Neural cell (in vitro differentiated cells): Measurements from ENCODE around the gene ANKS1B. TPM values are rescaled to one million over a fixed set of nuclear protein-coding genes. Genes with fewer than 3 reads are reported as not detected.

ENCODE experiments used
- H2AFZ ChIP-seq: fragments of 200-600, 300-800 bp; sonication (generic), shearing (Covaris generic); 2 replicates; pipeline ENCODE4 v1.6.0; 2014; ENCODE audit warnings: low read depth, mild to moderate bottlenecking, antibody characterized with exemption, low read length, moderate library complexity
- H3F3A ChIP-seq: fragments of 200-600 bp; shearing (Covaris generic); 2 replicates; pipeline ENCODE4 v1.6.1; 2016; ENCODE audit warnings: mild to moderate bottlenecking, moderate library complexity, mixed read lengths, antibody characterized with exemption, low read length; ENCODE audit not compliant: insufficient read depth, poor library complexity, severe bottlenecking
- H3K27ac ChIP-seq: fragments of 200-600, 300-800 bp; sonication (generic), shearing (Covaris generic); 2 replicates; pipeline ENCODE4 v1.5.1; 2014; ENCODE audit warnings: mild to moderate bottlenecking, low read length, moderate library complexity
- H3K27me3 ChIP-seq: fragments of 300-800, 200-600 bp; sonication (generic), shearing (Covaris generic); 2 replicates; pipeline ENCODE4 v1.6.0; 2014; ENCODE audit warnings: mild to moderate bottlenecking, low read depth, low read length, moderate library complexity; ENCODE audit not compliant: insufficient read depth
- H3K36me3 ChIP-seq: fragments of 300-800, 200-600 bp; sonication (generic), shearing (Covaris generic); 2 replicates; pipeline ENCODE4 v1.5.1; 2014; ENCODE audit warnings: mild to moderate bottlenecking, antibody characterized with exemption, low read length, moderate library complexity; ENCODE audit not compliant: insufficient read depth
- H3K4me2 ChIP-seq: fragments of 300-800, 200-600 bp; sonication (generic), shearing (Covaris generic); 2 replicates; pipeline ENCODE4 v1.6.0; 2014; ENCODE audit warnings: mild to moderate bottlenecking, low read length
- H3K4me3 ChIP-seq: fragments of 300-800, 200-600 bp; sonication (generic), shearing (Covaris generic); 2 replicates; pipeline ENCODE4 v1.5.1; 2014; ENCODE audit warnings: mild to moderate bottlenecking, low read length, moderate library complexity
- H3K79me2 ChIP-seq: fragments of 200-600 bp; shearing (Covaris generic); replicated peaks from 2 replicates; pipeline ENCODE4 v1.6.0; 2014; ENCODE audit warnings: mild to moderate bottlenecking, low read length, moderate library complexity; ENCODE audit not compliant: insufficient read depth
- H3K9ac ChIP-seq: fragments of 300-800, 200-600 bp; sonication (generic), shearing (Covaris generic); 2 replicates; pipeline ENCODE4 v1.6.1; 2016; ENCODE audit warnings: mild to moderate bottlenecking, low read length, mixed read lengths
- H3K9me2 ChIP-seq: fragments of 200-600 bp; shearing (Covaris generic); 2 replicates; pipeline ENCODE4 v1.6.1; 2016; ENCODE audit warnings: mild to moderate bottlenecking, low read length, mixed read lengths; ENCODE audit not compliant: insufficient read depth
- H3K9me3 ChIP-seq: fragments of 200-600, 300-800 bp; sonication (generic), shearing (Covaris generic); 2 replicates; pipeline ENCODE4 v1.6.1; 2016; ENCODE audit warnings: mild to moderate bottlenecking, mixed run types, low read length, moderate library complexity, mixed read lengths
- H4K20me1 ChIP-seq: fragments of 200-600 bp; shearing (Covaris generic); 2 replicates; pipeline ENCODE4 v1.6.1; 2016; ENCODE audit warnings: mild to moderate bottlenecking, mixed run types; ENCODE audit not compliant: insufficient read depth
- EP300 ChIP-seq: fragments of 450-650 bp; conservative IDR thresholded peaks from 2 replicates; pipeline ENCODE4 v1.6.1; 2014; ENCODE audit warnings: antibody characterized with exemption, mild to moderate bottlenecking, moderate library complexity; ENCODE audit not compliant: poor library complexity, severe bottlenecking
- EZH2 ChIP-seq: fragments of 200-600, 300-800 bp; shearing (Covaris generic), sonication (generic); IDR thresholded peaks from 2 replicates; pipeline ENCODE4 v1.6.1; 2014; ENCODE audit warnings: antibody characterized with exemption, low read length, borderline replicate concordance, mild to moderate bottlenecking; ENCODE audit not compliant: insufficient read depth, poor library complexity, severe bottlenecking
- MXI1 ChIP-seq: fragments of 450-650 bp; conservative IDR thresholded peaks from 2 replicates; pipeline ENCODE4 v1.6.1; 2014; ENCODE audit warnings: antibody characterized with exemption, mild to moderate bottlenecking; ENCODE audit not compliant: poor library complexity, severe bottlenecking
- POLR2AphosphoS5 ChIP-seq: IDR thresholded peaks from 2 replicates; pipeline ENCODE4 v1.6.1; 2012
- RAD21 ChIP-seq: fragments of 450-650 bp; conservative IDR thresholded peaks from 2 replicates; pipeline ENCODE4 v1.6.1; 2014; ENCODE audit warnings: antibody characterized with exemption, mild to moderate bottlenecking, moderate library complexity
- SMC3 ChIP-seq: fragments of 450-650 bp; conservative IDR thresholded peaks from 2 replicates; pipeline ENCODE4 v1.6.1; 2014; ENCODE audit warnings: antibody characterized with exemption, mild to moderate bottlenecking, moderate library complexity; ENCODE audit not compliant: poor library complexity
- TAF1 ChIP-seq: IDR thresholded peaks from 2 replicates; pipeline ENCODE4 v1.6.1; 2012; ENCODE audit warnings: low read depth
- polyA plus RNA-seq: library from polyadenylated mRNA; depleted of rRNA; stranded (reverse); fragments of >200 nt; gene quantifications from 2 replicates; pipeline ENCODE4 v1.2.3, GENCODE V29; 2014
- TF ChIP-seq, protein P1 (sequence below): IDR thresholded peaks from 2 replicates; pipeline ENCODE4 v1.6.1; 2012; ENCODE audit warnings: borderline replicate concordance
- TF ChIP-seq, protein P2 (sequence below): fragments of 450-650 bp; IDR thresholded peaks from 2 replicates; pipeline ENCODE4 v1.5.1; 2014; ENCODE audit warnings: antibody characterized with exemption, mild to moderate bottlenecking, moderate library complexity; ENCODE audit not compliant: poor library complexity, severe bottlenecking

The ANKS1B gene
- polyA plus RNA-seq, 1 donor from 2014 or later = 65.6 TPM

DNA sequence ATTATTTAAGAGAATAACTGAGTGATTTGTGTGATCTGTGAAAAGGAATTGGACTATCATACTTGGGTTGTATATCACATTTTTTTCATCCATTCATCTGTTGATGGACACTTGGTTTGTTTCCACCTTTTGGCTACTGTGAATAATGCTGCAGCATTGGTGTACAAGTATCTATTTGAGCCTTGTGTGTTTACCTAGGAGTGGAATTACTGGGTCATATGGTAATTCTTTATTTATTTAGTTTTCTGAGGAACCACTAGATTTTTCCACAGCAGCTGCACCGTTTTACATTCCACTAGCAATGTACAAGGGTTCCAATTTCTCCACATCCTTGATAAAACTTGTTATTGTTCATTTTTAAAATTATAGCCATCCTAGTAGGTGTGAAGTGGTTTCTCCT, 1283.6 kb downstream of the ANKS1B start:
- H3K9ac ChIP-seq = no peak overlapping the region
- H3K9me3 ChIP-seq = no peaks in the 10 kb centered on the region
- no peaks in the 10 kb centered on the region for H3K36me3 ChIP-seq
- no peaks in the 10 kb centered on the region for H3F3A ChIP-seq
- H3K27me3 ChIP-seq = no peaks in the 10 kb centered on the region
- no peaks in the 10 kb centered on the region for H4K20me1 ChIP-seq
- no peaks in the 10 kb centered on the region for H3K9me2 ChIP-seq
- H3K27ac ChIP-seq = no peak overlapping the region
- H2AFZ ChIP-seq = no peak overlapping the region
- no peak overlapping the region for H3K4me2 ChIP-seq
- H3K4me3 ChIP-seq = no peak overlapping the region
- TF ChIP-seq EZH2 (no peak), MXI1 (no peak), EP300 (no peak)
- no peaks in the 10 kb centered on the region for H3K79me2 ChIP-seq

DNA sequence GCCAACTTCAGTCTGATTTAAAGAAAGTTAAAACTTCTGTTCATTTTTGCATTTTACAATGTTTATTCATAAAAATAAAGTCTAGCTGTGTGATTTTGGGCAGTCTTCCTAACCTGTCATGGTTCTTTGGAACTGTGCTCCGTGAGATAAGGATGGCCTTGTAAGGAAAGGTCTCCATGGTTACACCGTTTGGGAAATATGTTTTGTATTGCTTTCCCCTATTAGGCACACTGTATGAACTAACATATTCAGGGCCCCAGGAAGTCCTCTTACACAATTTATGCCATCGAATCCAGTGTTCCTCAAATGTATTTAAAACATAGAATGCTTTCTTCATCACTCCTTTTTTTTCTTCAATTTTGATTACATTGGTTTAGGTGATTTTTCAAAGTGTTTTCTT, 1285.2 kb downstream of the ANKS1B start:
- H3K9me2 ChIP-seq = no peaks in the 10 kb centered on the region
- H3K4me3 ChIP-seq = no peak overlapping the region
- H2AFZ ChIP-seq = no peak overlapping the region
- H3K36me3 ChIP-seq = no peaks in the 10 kb centered on the region
- no peak for TF ChIP-seq POLR2AphosphoS5
- TF ChIP-seq EP300 = no peak
- TF ChIP-seq, protein P1, sequence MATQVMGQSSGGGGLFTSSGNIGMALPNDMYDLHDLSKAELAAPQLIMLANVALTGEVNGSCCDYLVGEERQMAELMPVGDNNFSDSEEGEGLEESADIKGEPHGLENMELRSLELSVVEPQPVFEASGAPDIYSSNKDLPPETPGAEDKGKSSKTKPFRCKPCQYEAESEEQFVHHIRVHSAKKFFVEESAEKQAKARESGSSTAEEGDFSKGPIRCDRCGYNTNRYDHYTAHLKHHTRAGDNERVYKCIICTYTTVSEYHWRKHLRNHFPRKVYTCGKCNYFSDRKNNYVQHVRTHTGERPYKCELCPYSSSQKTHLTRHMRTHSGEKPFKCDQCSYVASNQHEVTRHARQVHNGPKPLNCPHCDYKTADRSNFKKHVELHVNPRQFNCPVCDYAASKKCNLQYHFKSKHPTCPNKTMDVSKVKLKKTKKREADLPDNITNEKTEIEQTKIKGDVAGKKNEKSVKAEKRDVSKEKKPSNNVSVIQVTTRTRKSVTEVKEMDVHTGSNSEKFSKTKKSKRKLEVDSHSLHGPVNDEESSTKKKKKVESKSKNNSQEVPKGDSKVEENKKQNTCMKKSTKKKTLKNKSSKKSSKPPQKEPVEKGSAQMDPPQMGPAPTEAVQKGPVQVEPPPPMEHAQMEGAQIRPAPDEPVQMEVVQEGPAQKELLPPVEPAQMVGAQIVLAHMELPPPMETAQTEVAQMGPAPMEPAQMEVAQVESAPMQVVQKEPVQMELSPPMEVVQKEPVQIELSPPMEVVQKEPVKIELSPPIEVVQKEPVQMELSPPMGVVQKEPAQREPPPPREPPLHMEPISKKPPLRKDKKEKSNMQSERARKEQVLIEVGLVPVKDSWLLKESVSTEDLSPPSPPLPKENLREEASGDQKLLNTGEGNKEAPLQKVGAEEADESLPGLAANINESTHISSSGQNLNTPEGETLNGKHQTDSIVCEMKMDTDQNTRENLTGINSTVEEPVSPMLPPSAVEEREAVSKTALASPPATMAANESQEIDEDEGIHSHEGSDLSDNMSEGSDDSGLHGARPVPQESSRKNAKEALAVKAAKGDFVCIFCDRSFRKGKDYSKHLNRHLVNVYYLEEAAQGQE = no peak
- no peak for TF ChIP-seq MXI1
- TF ChIP-seq EZH2 = no peak
- no peak for TF ChIP-seq TAF1
- TF ChIP-seq, protein P2, sequence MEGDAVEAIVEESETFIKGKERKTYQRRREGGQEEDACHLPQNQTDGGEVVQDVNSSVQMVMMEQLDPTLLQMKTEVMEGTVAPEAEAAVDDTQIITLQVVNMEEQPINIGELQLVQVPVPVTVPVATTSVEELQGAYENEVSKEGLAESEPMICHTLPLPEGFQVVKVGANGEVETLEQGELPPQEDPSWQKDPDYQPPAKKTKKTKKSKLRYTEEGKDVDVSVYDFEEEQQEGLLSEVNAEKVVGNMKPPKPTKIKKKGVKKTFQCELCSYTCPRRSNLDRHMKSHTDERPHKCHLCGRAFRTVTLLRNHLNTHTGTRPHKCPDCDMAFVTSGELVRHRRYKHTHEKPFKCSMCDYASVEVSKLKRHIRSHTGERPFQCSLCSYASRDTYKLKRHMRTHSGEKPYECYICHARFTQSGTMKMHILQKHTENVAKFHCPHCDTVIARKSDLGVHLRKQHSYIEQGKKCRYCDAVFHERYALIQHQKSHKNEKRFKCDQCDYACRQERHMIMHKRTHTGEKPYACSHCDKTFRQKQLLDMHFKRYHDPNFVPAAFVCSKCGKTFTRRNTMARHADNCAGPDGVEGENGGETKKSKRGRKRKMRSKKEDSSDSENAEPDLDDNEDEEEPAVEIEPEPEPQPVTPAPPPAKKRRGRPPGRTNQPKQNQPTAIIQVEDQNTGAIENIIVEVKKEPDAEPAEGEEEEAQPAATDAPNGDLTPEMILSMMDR = no peak
- TF ChIP-seq RAD21 = no peak
- TF ChIP-seq SMC3 = no peak
- H3K27ac ChIP-seq = no peak overlapping the region
- no peak overlapping the region for H3K4me2 ChIP-seq
- no peak overlapping the region for H3K9ac ChIP-seq
- no peaks in the 10 kb centered on the region for H3K9me3 ChIP-seq
- H3F3A ChIP-seq = no peaks in the 10 kb centered on the region
- H3K79me2 ChIP-seq = no peaks in the 10 kb centered on the region
- no peaks in the 10 kb centered on the region for H3K27me3 ChIP-seq
- H4K20me1 ChIP-seq = no peaks in the 10 kb centered on the region
